ENCODE measurements around the gene PHF5A. TPM values are rescaled to one million over a fixed set of nuclear protein-coding genes. Genes with fewer than 3 reads are reported as not detected.
"Not testable (repeated sequence)": the region's sequence is repeated elsewhere in the genome, so short reads cannot be mapped to it uniquely, and the experiment has no call there.

The PHF5A gene
- total RNA-seq, 2 experiments from 2014 or later, result 114 to 117 TPM

- peaks cover 3% of the 10 kb centered on the region for H3K27me3 Mint-ChIP-seq
- H3K27ac Mint-ChIP-seq, result peak overlapping the region; percentile 97
- no peaks in the 10 kb centered on the region for H3K9me3 Mint-ChIP-seq
- peaks cover 18% of the 10 kb centered on the region for H3K4me1 Mint-ChIP-seq
- peaks cover 15% of the 10 kb centered on the region for H3K36me3 Mint-ChIP-seq
- DNase-seq, result peak; percentile 33
- H3K4me3 Mint-ChIP-seq, result peak overlapping the region; percentile 97
These were observed 23.1 kb downstream of the PHF5A start for GRCh38 chr22:41445129-41446056.

GRCh38 chr22:41444360-41445128, 23.9 kb downstream of the PHF5A start:
- Mint-ChIP-seq H3K36me3 (peaks cover 15% of the 10 kb centered on the region), H3K4me1 (peaks cover 18% of the 10 kb centered on the region), H3K27me3 (peaks cover 3% of the 10 kb centered on the region), H3K27ac (peak overlapping the region; percentile 97), H3K9me3 (no peaks in the 10 kb centered on the region), H3K4me3 (peak overlapping the region; percentile 97)
- peak; percentile 90 for DNase-seq

GRCh38 chr22:41442240-41442792, 26.2 kb downstream of the PHF5A start:
- Mint-ChIP-seq H3K4me3 (no peak overlapping the region), H3K36me3 (peaks cover 15% of the 10 kb centered on the region), H3K27me3 (peaks cover 3% of the 10 kb centered on the region), H3K4me1 (peaks cover 14% of the 10 kb centered on the region), H3K9me3 (no peaks in the 10 kb centered on the region), H3K27ac (no peak overlapping the region)
- no peak for DNase-seq

GRCh38 chr22:41440511-41440910, 28.0 kb downstream of the PHF5A start:
- not testable (repeated sequence) for H3K27ac Mint-ChIP-seq, DNase-seq, H3K4me3 Mint-ChIP-seq, H3K9me3 Mint-ChIP-seq, H3K27me3 Mint-ChIP-seq
- H3K4me1 Mint-ChIP-seq, result peaks cover 15% of the 10 kb centered on the region
- peaks cover 17% of the 10 kb centered on the region for H3K36me3 Mint-ChIP-seq

- Mint-ChIP-seq H3K36me3 (peaks cover 2% of the 10 kb centered on the region), H3K27ac (no peak overlapping the region), H3K4me1 (peaks cover 11% of the 10 kb centered on the region), H3K9me3 (no peaks in the 10 kb centered on the region), H3K27me3 (no peaks in the 10 kb centered on the region), H3K4me3 (no peak overlapping the region)
- DNase-seq, result no peak
These were observed 31.3 kb downstream of the PHF5A start for GRCh38 chr22:41437198-41437597.

- Mint-ChIP-seq H3K9me3 (no peaks in the 10 kb centered on the region), H3K27ac (peak overlapping the region; percentile 55), H3K4me1 (peaks cover 10% of the 10 kb centered on the region), H3K4me3 (no peak overlapping the region), H3K36me3 (peaks cover 4% of the 10 kb centered on the region), H3K27me3 (no peaks in the 10 kb centered on the region)
- no peak for DNase-seq
These were observed 32.0 kb downstream of the PHF5A start for GRCh38 chr22:41436322-41437113.

GRCh38 chr22:41435560-41435959, 32.9 kb downstream of the PHF5A start:
- peaks cover 4% of the 10 kb centered on the region for H3K36me3 Mint-ChIP-seq
- H3K9me3 Mint-ChIP-seq, result no peaks in the 10 kb centered on the region
- H3K4me3 Mint-ChIP-seq, result no peak overlapping the region
- no peak for DNase-seq
- no peaks in the 10 kb centered on the region for H3K27me3 Mint-ChIP-seq
- no peak overlapping the region for H3K27ac Mint-ChIP-seq
- H3K4me1 Mint-ChIP-seq, result peaks cover 8% of the 10 kb centered on the region

GRCh38 chr22:41434361-41435003, 34.0 kb downstream of the PHF5A start:
- DNase-seq, H3K36me3 Mint-ChIP-seq: not testable (repeated sequence)

GRCh38 chr22:41433480-41433879, 35.0 kb downstream of the PHF5A start:
- H3K36me3 Mint-ChIP-seq, H3K9me3 Mint-ChIP-seq, H3K4me3 Mint-ChIP-seq, H3K4me1 Mint-ChIP-seq, DNase-seq, H3K27me3 Mint-ChIP-seq, H3K27ac Mint-ChIP-seq: not testable (repeated sequence)

More at GRCh38 chr22:41434361-41435003, 34.0 kb downstream of the PHF5A start:
- not testable (repeated sequence) for H3K27ac Mint-ChIP-seq, H3K9me3 Mint-ChIP-seq, H3K4me3 Mint-ChIP-seq, H3K27me3 Mint-ChIP-seq, H3K4me1 Mint-ChIP-seq

- Mint-ChIP-seq H3K9me3 (no peaks in the 10 kb centered on the region), H3K4me3 (no peak overlapping the region), H3K36me3 (peaks cover 6% of the 10 kb centered on the region), H3K27ac (no peak overlapping the region), H3K4me1 (peaks cover 7% of the 10 kb centered on the region), H3K27me3 (no peaks in the 10 kb centered on the region)
- no peak for DNase-seq
These were observed 36.8 kb downstream of the PHF5A start for GRCh38 chr22:41431656-41432055.

- H3K27me3 Mint-ChIP-seq, result no peaks in the 10 kb centered on the region
- peaks cover 10% of the 10 kb centered on the region for H3K4me1 Mint-ChIP-seq
- H3K36me3 Mint-ChIP-seq, result peaks cover 12% of the 10 kb centered on the region
- H3K4me3 Mint-ChIP-seq, result no peak overlapping the region
- DNase-seq, result no peak
- no peak overlapping the region for H3K27ac Mint-ChIP-seq
- no peaks in the 10 kb centered on the region for H3K9me3 Mint-ChIP-seq
These were observed 38.5 kb downstream of the PHF5A start for GRCh38 chr22:41429951-41430332.

- H3K9me3 Mint-ChIP-seq, result no peaks in the 10 kb centered on the region
These were observed 39.1 kb downstream of the PHF5A start for GRCh38 chr22:41429232-41429950.

GRCh38 chr22:41425660-41426365, 42.7 kb downstream of the PHF5A start:
- H3K36me3 Mint-ChIP-seq, result peaks cover 22% of the 10 kb centered on the region
- no peak overlapping the region for H3K4me3 Mint-ChIP-seq
- peak; percentile 34 for DNase-seq

More at GRCh38 chr22:41429232-41429950, 39.1 kb downstream of the PHF5A start:
- peaks cover 12% of the 10 kb centered on the region for H3K36me3 Mint-ChIP-seq
- no peak overlapping the region for H3K27ac Mint-ChIP-seq
- no peaks in the 10 kb centered on the region for H3K27me3 Mint-ChIP-seq
- DNase-seq, result no peak
- H3K4me1 Mint-ChIP-seq, result peaks cover 10% of the 10 kb centered on the region
- H3K4me3 Mint-ChIP-seq, result no peak overlapping the region

More at GRCh38 chr22:41425660-41426365, 42.7 kb downstream of the PHF5A start:
- H3K27ac Mint-ChIP-seq, result peak overlapping the region; percentile 78
- no peaks in the 10 kb centered on the region for H3K27me3 Mint-ChIP-seq
- no peaks in the 10 kb centered on the region for H3K9me3 Mint-ChIP-seq
- peaks cover 12% of the 10 kb centered on the region for H3K4me1 Mint-ChIP-seq

Data from activated naive CD8-positive, alpha-beta T cell treated with anti-CD3 and anti-CD28 coated beads for 36 hours (primary cell).